SJCRH30 (cell line): ENCODE measurements around the gene LAMB2. TPM values are rescaled to one million over a fixed set of nuclear protein-coding genes. Genes with fewer than 3 reads are reported as not detected.
A peak's percentile ranks its signal among the peaks of the same experiment; 100 is the strongest.

Experiments used
- DNase-seq, 2 experiments: peaks; one replicate each; pipeline ENCODE4 v3.0.0-alpha.2; 2015 to 2020
- H3K27ac ChIP-seq: fragments of 250-450 bp; sonication (Bioruptor Pico); 2 replicates; pipeline ENCODE4 v1.5.1; 2020; ENCODE audit warnings: mild to moderate bottlenecking, moderate library complexity
- H3K27me3 ChIP-seq: fragments of 250-450 bp; sonication (Bioruptor Pico); 2 replicates; pipeline ENCODE4 v1.5.1; 2020; ENCODE audit warnings: mild to moderate bottlenecking, moderate library complexity
- H3K36me3 ChIP-seq: fragments of 250-450 bp; sonication (Bioruptor Pico); 2 replicates; pipeline ENCODE4 v1.5.1; 2020; ENCODE audit warnings: mild to moderate bottlenecking, moderate library complexity
- H3K4me1 ChIP-seq: fragments of 250-450 bp; sonication (Bioruptor Pico); 2 replicates; pipeline ENCODE4 v1.5.1; 2020; ENCODE audit warnings: mild to moderate bottlenecking, moderate library complexity
- H3K4me3 ChIP-seq: fragments of 250-450 bp; sonication (Bioruptor Pico); 2 replicates; pipeline ENCODE4 v1.5.1; 2020; ENCODE audit warnings: mild to moderate bottlenecking, moderate library complexity
- H3K9me3 ChIP-seq: fragments of 250-450 bp; sonication (Bioruptor Pico); replicated peaks from 2 replicates; pipeline ENCODE4 v1.5.1; 2020; ENCODE audit warnings: mild to moderate bottlenecking, moderate library complexity
- total RNA-seq: library from RNA; depleted of rRNA; stranded (reverse); fragments of >200 nt; shearing (Covaris generic); gene quantifications from 2 replicates; pipeline ENCODE4 v1.2.3, GENCODE V29; 2014

Gene LAMB2
- total RNA-seq, 1 experiment from 2014 or later = 53.4 TPM

DNA sequence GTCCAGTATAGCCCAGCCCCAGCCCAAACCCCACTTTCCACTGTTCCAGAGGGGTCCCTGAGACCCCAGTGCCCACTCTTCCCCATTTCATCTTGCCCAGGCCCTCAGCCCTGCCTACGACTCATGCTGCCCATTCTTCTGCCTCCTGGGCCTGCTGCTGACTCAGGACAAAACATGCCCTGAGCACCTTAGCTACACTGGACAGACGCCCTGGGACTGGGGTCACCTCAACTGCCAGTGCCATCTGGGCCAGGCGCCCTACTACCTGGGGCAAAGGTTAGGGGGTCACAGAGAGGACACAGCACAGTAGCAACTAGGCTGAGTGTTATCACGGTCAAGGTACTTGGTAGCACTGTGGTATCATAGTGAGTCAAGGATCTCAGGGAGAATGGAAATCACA lies 2.6 kb upstream of the LAMB2 start:
- H3K36me3 ChIP-seq = no peaks in the 10 kb centered on the region
- no peak for DNase-seq
- no peak overlapping the region for H3K27ac ChIP-seq

DNA sequence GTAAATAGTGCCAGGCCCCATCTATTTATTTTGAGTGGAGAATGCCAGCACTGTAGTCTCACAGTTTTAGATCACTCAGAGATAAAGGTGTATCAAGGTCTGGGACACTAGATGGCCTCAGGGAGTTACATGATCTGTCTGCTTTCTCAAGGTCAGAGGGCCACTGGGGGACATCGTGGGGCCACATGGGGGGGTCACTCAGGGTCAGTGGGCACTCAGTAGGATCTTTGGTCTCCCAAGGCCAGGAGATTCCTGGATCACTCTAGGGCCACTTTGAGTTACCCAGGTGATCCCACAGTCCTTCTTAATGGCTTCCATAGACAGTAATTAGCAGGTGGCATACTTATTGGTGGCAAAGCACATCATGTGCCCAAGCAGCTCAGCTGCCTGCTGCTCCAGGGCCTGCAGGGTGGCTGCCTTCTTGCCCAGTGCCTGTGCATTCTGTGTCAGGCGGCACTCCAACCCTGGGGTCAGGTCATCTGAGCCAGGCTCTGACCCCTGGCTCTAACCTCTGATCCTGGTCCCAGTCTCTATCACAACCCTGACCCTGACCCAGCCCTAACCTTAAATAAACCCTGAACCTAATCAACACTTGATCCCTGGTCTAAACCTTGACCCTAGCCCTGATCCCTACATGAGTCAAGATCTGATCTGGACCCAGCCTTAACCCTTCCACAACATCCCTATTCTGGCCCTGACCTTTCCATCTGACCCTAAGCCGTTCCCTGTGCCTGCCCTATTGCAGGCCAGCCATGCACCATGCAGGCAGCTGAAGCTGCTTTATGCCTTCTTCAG lies 1.8 kb upstream of the LAMB2 start:
- no peak overlapping the region for H3K27ac ChIP-seq
- DNase-seq = no peak
- H3K4me3 ChIP-seq = no peak overlapping the region; the same call in 1 of the 2 replicates
- H3K4me1 ChIP-seq = no peaks in the 10 kb centered on the region; the same call in 1 of the 2 replicates
- no peaks in the 10 kb centered on the region for H3K27me3 ChIP-seq
- no peaks in the 10 kb centered on the region for H3K9me3 ChIP-seq
- no peaks in the 10 kb centered on the region for H3K36me3 ChIP-seq

More for the DNA sequence above, 2.6 kb upstream of the LAMB2 start:
- Histone ChIP-seq H3K4me1 (no peaks in the 10 kb centered on the region; the same call in 1 of the 2 replicates), H3K9me3 (no peaks in the 10 kb centered on the region), H3K27me3 (no peaks in the 10 kb centered on the region), H3K4me3 (no peak overlapping the region)

DNA sequence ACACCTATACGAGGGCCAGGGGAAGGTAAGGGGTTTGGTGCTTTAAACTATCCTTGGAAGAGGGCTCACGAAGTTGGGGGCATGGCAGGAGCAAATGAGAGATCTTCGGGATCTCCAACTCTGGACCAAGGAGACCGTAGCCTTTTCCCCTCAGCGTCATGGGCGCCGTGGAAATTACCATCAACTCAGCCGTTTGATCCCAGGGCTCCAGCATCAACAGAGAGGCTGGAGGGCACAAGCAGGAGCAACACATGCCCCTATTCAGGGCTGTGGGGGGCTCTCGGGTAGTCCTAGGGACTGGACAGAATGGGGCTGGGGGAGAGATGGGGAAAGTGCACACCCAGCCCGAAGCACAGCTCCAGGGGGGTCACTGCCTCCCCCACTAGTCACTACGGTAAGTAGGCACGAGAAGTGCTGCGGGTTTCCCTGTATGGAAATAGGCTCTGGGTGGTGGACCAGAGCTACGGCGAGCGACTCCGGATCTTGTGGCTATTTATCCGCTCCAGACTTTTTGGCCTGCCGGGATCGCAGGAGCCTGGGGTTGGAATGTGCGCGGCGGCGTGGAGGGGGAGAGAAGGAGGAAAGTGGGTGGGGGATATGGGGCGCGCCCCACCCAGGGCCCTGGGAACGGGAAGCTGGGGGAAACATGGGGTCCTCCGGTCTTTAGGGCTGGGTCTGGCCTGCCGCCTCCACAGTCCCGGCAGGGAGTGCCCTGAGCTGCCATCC lies 539 bp upstream of the LAMB2 start:
- Histone ChIP-seq H3K27ac (peak overlapping the region; percentile 55), H3K4me3 (peak overlapping the region; percentile 65), H3K4me1 (no peaks in the 10 kb centered on the region; the same call in 1 of the 2 replicates), H3K27me3 (no peaks in the 10 kb centered on the region), H3K36me3 (no peaks in the 10 kb centered on the region), H3K9me3 (no peaks in the 10 kb centered on the region)
- peak; percentile 86 to 88 for DNase-seq

GRCh38 chr3:49132073-49132436 lies 795 bp downstream of the LAMB2 start:
- peak overlapping the region; percentile 55; the same call in 1 of the 2 replicates for H3K27ac ChIP-seq
- H3K4me3 ChIP-seq = peak overlapping the region; percentile 65
- no peaks in the 10 kb centered on the region for H3K9me3 ChIP-seq
- no peaks in the 10 kb centered on the region; the same call in 1 of the 2 replicates for H3K4me1 ChIP-seq
- no peak for DNase-seq
- H3K27me3 ChIP-seq = no peaks in the 10 kb centered on the region
- H3K36me3 ChIP-seq = no peaks in the 10 kb centered on the region

- DNase-seq = no peak
- H3K27ac ChIP-seq = no peak overlapping the region
- H3K4me1 ChIP-seq = no peaks in the 10 kb centered on the region; the same call in 1 of the 2 replicates
- H3K4me3 ChIP-seq = no peak overlapping the region
- no peaks in the 10 kb centered on the region for H3K9me3 ChIP-seq
- H3K27me3 ChIP-seq = no peaks in the 10 kb centered on the region
- no peaks in the 10 kb centered on the region for H3K36me3 ChIP-seq
Measured at GRCh38 chr3:49131576-49131975, 1.3 kb downstream of the LAMB2 start.

GRCh38 chr3:49131040-49131439 lies 1.8 kb downstream of the LAMB2 start:
- H3K4me1 ChIP-seq = no peaks in the 10 kb centered on the region; the same call in 1 of the 2 replicates
- no peak for DNase-seq
- no peak overlapping the region for H3K27ac ChIP-seq
- no peak overlapping the region for H3K4me3 ChIP-seq
- H3K36me3 ChIP-seq = no peaks in the 10 kb centered on the region
- H3K27me3 ChIP-seq = no peaks in the 10 kb centered on the region
- no peaks in the 10 kb centered on the region for H3K9me3 ChIP-seq

DNA sequence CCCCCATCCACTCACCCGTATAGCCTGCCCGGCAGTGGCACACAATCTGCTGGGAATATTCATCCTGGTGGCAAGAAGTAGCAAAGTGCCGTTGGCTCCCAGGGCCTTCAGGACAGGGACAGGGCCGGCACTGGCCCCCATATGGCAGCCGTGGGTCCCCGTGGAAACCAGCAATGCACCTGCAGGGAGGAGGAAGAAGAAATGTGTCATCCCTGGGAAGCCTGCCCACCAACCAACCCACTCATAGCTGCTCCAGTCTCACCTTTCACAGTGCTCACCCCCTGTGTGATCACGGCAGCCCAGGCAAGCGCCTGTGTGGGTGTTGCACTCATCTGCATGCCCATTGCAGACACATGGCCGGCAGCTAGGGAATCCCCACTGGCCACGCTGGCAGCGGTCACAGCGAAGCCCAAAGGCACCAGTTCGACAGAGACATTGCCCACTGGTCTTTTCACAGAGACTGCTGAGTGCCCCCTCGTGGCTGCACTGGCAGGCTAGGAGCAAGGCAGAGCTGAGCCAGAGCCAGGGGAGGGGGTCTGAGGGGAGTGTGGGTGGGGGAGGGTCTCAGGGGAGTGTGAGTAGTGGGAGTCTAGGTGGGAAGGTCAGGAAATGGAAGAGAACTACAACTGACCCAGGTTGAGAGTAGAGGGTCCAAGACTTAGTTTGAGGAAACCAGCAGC lies 7.7 kb downstream of the LAMB2 start:
- H3K27me3 ChIP-seq = no peaks in the 10 kb centered on the region
- H3K4me3 ChIP-seq = no peak overlapping the region
- no peaks in the 10 kb centered on the region for H3K4me1 ChIP-seq
- H3K9me3 ChIP-seq = no peaks in the 10 kb centered on the region
- no peaks in the 10 kb centered on the region for H3K36me3 ChIP-seq
- H3K27ac ChIP-seq = no peak overlapping the region
- no peak for DNase-seq

GRCh38 chr3:49124203-49124602 lies 8.6 kb downstream of the LAMB2 start:
- H3K4me1 ChIP-seq = no peaks in the 10 kb centered on the region
- DNase-seq = no peak
- H3K27ac ChIP-seq = no peak overlapping the region
- no peak overlapping the region for H3K4me3 ChIP-seq
- H3K27me3 ChIP-seq = no peaks in the 10 kb centered on the region
- H3K36me3 ChIP-seq = no peaks in the 10 kb centered on the region
- H3K9me3 ChIP-seq = no peaks in the 10 kb centered on the region

DNA sequence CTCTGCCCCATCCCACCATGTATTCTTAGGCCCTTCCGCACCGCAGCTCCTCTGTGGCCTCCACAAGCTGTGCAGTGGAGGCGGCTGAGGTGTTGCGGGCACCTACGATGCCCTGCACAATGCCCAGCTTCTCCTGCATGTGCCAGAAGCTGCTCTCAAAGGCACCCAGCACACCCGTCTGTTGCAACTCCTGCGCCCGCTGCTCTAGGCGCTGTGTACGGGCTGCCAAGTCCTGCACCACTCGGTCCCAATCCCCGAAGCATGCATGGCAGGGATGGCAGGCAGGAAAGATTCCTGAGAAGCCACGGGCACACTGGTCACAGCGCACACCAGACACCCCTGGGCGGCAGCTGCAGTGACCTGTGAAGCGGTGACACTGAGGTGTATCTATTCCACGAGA lies 9.2 kb downstream of the LAMB2 start:
- no peaks in the 10 kb centered on the region for H3K9me3 ChIP-seq
- no peak for DNase-seq
- no peaks in the 10 kb centered on the region for H3K27me3 ChIP-seq
- no peaks in the 10 kb centered on the region for H3K4me1 ChIP-seq
- no peak overlapping the region for H3K4me3 ChIP-seq
- H3K27ac ChIP-seq = no peak overlapping the region
- H3K36me3 ChIP-seq = no peaks in the 10 kb centered on the region

DNA sequence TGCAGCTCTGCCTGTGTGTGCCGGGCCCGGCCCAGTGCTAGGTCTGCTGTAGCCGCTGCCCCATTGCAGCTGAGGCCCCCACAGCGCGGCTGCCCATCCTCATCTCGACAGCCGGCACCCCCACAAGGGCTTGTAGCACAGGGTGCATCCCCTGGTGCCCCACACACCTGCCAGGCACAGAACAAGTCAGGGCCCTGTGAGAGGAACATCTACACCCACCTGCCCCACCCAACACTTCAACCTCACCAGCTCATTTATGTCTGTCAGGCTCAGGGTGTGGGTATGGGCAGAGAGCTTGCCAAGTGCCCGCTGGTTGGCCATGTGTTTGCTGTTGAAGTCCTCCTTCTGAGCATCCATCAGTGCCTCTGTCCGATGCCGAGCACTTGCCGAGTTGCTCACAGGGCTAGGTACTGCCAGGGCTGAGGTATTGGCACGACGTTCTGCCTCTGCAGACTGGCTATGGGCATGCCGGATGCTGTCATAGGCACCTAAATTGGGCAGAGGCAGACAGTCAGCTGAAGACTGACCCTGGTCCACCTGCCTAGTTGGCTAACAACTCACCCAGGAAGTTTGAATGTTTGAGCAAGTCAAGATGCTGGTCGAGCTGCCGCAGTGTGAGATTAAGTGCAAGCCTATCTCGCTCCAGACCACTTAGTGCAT lies 9.8 kb downstream of the LAMB2 start:
- H3K27me3 ChIP-seq = no peaks in the 10 kb centered on the region
- H3K4me3 ChIP-seq = no peak overlapping the region
- H3K9me3 ChIP-seq = no peaks in the 10 kb centered on the region
- no peak overlapping the region for H3K27ac ChIP-seq
- peaks cover 3% of the 10 kb centered on the region; the same call in 1 of the 2 replicates for H3K36me3 ChIP-seq
- no peaks in the 10 kb centered on the region for H3K4me1 ChIP-seq
- DNase-seq = no peak

DNA sequence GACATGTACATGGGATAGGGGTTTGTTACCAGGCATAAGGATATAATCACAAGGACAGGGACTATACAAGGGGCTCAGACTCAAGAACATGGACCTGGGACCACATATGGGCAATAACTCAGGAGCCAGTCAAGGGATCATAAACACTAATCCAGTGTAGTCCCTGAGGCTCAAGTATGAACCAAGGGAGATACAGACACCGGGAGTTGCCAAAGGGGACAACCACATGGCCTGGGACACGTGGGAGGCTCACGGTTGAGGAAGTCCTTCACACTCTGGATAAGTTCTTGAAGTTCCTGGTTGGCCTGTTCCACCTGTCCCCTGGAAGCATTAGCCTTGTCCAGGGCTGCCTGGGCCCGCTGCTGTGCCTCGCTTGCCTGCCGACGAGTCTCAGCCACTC lies 10.4 kb downstream of the LAMB2 start:
- H3K9me3 ChIP-seq = no peaks in the 10 kb centered on the region
- H3K4me3 ChIP-seq = no peak overlapping the region
- H3K36me3 ChIP-seq = peaks cover 8% of the 10 kb centered on the region; the same call in 1 of the 2 replicates
- H3K27ac ChIP-seq = no peak overlapping the region
- no peaks in the 10 kb centered on the region for H3K4me1 ChIP-seq
- H3K27me3 ChIP-seq = no peaks in the 10 kb centered on the region
- no peak for DNase-seq

- H3K4me1 ChIP-seq = no peaks in the 10 kb centered on the region
- DNase-seq = no peak
- no peak overlapping the region for H3K27ac ChIP-seq
- no peaks in the 10 kb centered on the region for H3K9me3 ChIP-seq
- H3K4me3 ChIP-seq = no peak overlapping the region
- no peaks in the 10 kb centered on the region for H3K27me3 ChIP-seq
- peaks cover 12% of the 10 kb centered on the region; the same call in 1 of the 2 replicates for H3K36me3 ChIP-seq
Measured at GRCh38 chr3:49122022-49122421, 10.8 kb downstream of the LAMB2 start.

DNA sequence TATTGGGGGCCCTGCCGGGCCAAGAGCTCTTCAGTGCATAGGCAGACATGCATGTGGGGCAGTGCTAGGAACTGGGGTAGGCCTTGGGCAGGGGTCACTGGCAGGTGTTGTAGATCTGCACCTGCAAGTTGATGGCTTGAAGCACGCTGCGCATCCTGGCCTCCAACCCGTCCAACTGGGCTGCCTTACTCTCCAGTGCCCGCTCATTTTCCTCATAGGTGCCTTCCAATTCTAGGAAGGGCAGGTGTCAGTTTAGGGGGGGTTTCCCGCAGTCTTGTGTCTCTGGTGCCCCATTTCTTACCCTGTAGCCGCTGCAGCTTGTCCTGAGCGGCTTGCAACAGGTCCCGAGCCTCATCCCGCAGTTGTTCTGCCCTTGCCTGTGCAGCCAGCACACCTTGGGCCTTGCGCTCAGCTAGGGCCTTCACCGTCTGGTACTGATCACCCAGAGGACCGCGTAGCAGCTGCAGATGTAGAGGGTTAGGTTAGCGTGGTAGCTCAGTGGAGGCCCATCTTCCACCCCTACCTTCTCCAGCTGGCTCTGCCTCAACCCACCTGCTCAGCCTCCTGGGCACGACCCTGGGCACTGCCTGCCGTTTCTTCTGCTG lies 11.6 kb downstream of the LAMB2 start:
- peaks cover 18% of the 10 kb centered on the region; the same call in 1 of the 2 replicates for H3K36me3 ChIP-seq

More for the DNA sequence above, 11.6 kb downstream of the LAMB2 start:
- no peaks in the 10 kb centered on the region for H3K4me1 ChIP-seq
- H3K4me3 ChIP-seq = peak overlapping the region; percentile 75
- no peaks in the 10 kb centered on the region for H3K9me3 ChIP-seq
- no peak for DNase-seq
- H3K27ac ChIP-seq = peak overlapping the region; percentile 66; the same call in 1 of the 2 replicates
- no peaks in the 10 kb centered on the region for H3K27me3 ChIP-seq
